ENCODE results near the gene HNRNPL.

- TF ChIP-seq CTCF (IDR thresholded peaks at IDR 0.05 in 4 of 5, conservative IDR thresholded peaks at IDR 0.05 in 1 of 5) (no peak), POLR2A (IDR thresholded peaks at IDR 0.05) (no peak)
These were observed 1.3 kb upstream of the HNRNPL start for GRCh38 chr19:38850976-38851621.
